Ovary (tissue), 9 donors: Measurements from ENCODE around the gene TMEM63A. TPM values are rescaled to one million over a fixed set of nuclear protein-coding genes. Genes with fewer than 3 reads are reported as not detected.

Experiments used
- DNase-seq, 5 donors: peaks; one replicate each; pipeline ENCODE4 v3.0.0-alpha.2; 2019 to 2020
- H3K27ac ChIP-seq, 2 donors: fragments of 200-600 bp; one replicate each; pipeline versions ENCODE4 v1.5.1 to v1.8.0; 2019 to 2022
- H3K27me3 ChIP-seq: fragments of 200-600 bp; one replicate; pipeline ENCODE4 v1.8.0; 2022
- H3K36me3 ChIP-seq: fragments of 200-600 bp; sonication (generic); one replicate; pipeline ENCODE4 v1.5.1; 2019
- H3K4me1 ChIP-seq: one replicate; pipeline ENCODE4 v1.8.1; 2013; ENCODE audit warnings: mild to moderate bottlenecking, moderate library complexity; ENCODE audit not compliant: insufficient read depth
- H3K4me3 ChIP-seq: fragments of 200-600 bp; sonication (generic); one replicate; pipeline ENCODE4 v1.5.1; 2017
- H3K9me3 ChIP-seq, 2 donors: fragments of 200-600 bp in 1 of 2; sonication (generic) in 1 of 2; one replicate each; pipeline versions ENCODE4 v1.5.1 to v1.8.1; 2013 to 2019; ENCODE audit warnings: mild to moderate bottlenecking in 1 of 2, moderate library complexity in 1 of 2
- CTCF ChIP-seq, 3 donors: fragments of 450-650 bp in 2 of 3; fragments of 200-600 bp in 1 of 3; IDR thresholded peaks; one replicate each; pipeline versions ENCODE4 v1.5.1 to v1.8.0; 2016 to 2022; ENCODE audit warnings: antibody characterized with exemption in 3 of 3, mild to moderate bottlenecking in 1 of 3
- EP300 ChIP-seq: sonication (generic); formaldehyde crosslinking; IDR thresholded peaks from one replicate; pipeline ENCODE4 v1.6.1; 2017; ENCODE audit warnings: antibody characterized with exemption
- POLR2A ChIP-seq: fragments of 450-650 bp; IDR thresholded peaks from one replicate; pipeline ENCODE4 v1.6.1; 2017; ENCODE audit warnings: antibody characterized with exemption, mild to moderate bottlenecking, moderate library complexity
- WGBS, 3 donors: extraction: QIAGEN DNeasy Blood & Tissue Kit in 1 of 3; methylation state at CpG; one replicate each; pipeline versions ENCODE4 v1.1.5 to v1.1.7; 2013 to 2017; 5-methylcytosine and 5-hydroxymethylcytosine counted together
- intact Hi-C, 4 donors: fragments of 100-400 bp; cut with DNase I; formaldehyde crosslinking; loops; one replicate each; pipeline versions ENCODE4 v1.11.0 to v1.15.1; 2022 to 2023
- polyA plus RNA-seq, 2 donors: library from polyadenylated mRNA; stranded (reverse); fragments of 200-250 nt in 1 of 2; fragments of 350-450 nt in 1 of 2; fragmentation: Illumina TruSeq in 1 of 2; extraction: RNeasy Lipid Tissue Mini Kit (QIAGEN cat#74804) in 1 of 2; gene quantifications; one replicate each; pipeline ENCODE4 v1.2.3, GENCODE V29; 2013 to 2014
- total RNA-seq, 7 donors: library from RNA; depleted of rRNA in 2 of 7; stranded (reverse); fragments of >200 nt in 2 of 7; fragmentation: NEBNext Ultra II Directional in 3 of 7; extraction: Animal tissue kit (Norgen Biotek cat#: 25700) in 3 of 7; gene quantifications; one replicate each; pipeline versions ENCODE4 v1.1.0 to v1.2.4, GENCODE V29; 2016 to 2023
- donor health status: DM: no; HTN: no; CAD: no; lungs with moderate emphysema.
- donor health status: DM: no; HTN: no; CAD: no.
- donor health status: Bipolar disorder and iron deficiency.
- donor health status: DM: yes; HTN: yes; CAD: no.
- donor health status: DM: no; HTN: no; CAD: no.
- donor health status: DM: yes; HTN: yes; CAD: no.

TMEM63A gene
- total and polyA plus RNA-seq, 9 donors: 29.6 to 82.8 (median 53.0) TPM

- no peaks in the 10 kb centered on the region for H3K9me3 ChIP-seq
- H3K36me3 ChIP-seq: peaks cover 2% of the 10 kb centered on the region
- no peaks in the 10 kb centered on the region for H3K27me3 ChIP-seq
- 74% methylated on average over 11 of the region's 11 CpGs for WGBS, 3 donors
- intact Hi-C loops: no loop called here
- H3K4me3 ChIP-seq: no peak overlapping the region
- TF ChIP-seq POLR2A: no peak
- TF ChIP-seq EP300: no peak
- no peak for TF ChIP-seq CTCF (IDR thresholded peaks at IDR 0.05)
- no peak for DNase-seq
- no peak overlapping the region for H3K27ac ChIP-seq
- H3K4me1 ChIP-seq: no peaks in the 10 kb centered on the region
Measured at GRCh38 chr1:225871359-225872074, 10.7 kb downstream of the TMEM63A start.

DNA sequence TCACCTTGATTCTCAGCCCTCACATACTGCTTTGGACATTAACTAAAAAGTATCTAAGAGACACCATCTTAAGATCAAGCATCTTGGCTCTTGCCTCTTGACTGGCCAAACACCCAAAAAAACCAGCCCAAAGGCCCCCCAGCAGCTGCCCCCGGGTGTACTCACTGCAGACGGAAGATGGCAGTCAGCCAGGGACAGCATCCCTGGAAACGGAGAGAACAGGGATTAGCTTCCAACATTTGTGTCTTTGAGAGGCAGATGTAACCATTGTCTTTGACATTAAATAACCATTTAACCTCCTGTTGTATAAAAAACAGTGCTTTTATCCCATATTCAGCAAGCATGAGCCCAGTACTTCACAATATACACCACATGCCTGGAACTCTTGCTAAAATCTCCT is 11.3 kb downstream of the TMEM63A start:
- Histone ChIP-seq H3K27me3 (no peaks in the 10 kb centered on the region), H3K9me3 (no peaks in the 10 kb centered on the region), H3K4me3 (no peak overlapping the region), H3K36me3 (peaks cover 2% of the 10 kb centered on the region), H3K27ac (no peak overlapping the region), H3K4me1 (no peaks in the 10 kb centered on the region)
- 32 to 41% (median 33%) methylated on average over 3 of the region's 3 CpGs for WGBS, 3 donors
- intact Hi-C loops: no loop called here
- TF ChIP-seq CTCF (IDR thresholded peaks at IDR 0.05) (no peak), POLR2A (no peak), EP300 (no peak)
- no peak for DNase-seq

- Histone ChIP-seq H3K27ac (no peak overlapping the region), H3K27me3 (no peaks in the 10 kb centered on the region), H3K4me3 (no peak overlapping the region), H3K9me3 (no peaks in the 10 kb centered on the region), H3K4me1 (no peaks in the 10 kb centered on the region), H3K36me3 (no peaks in the 10 kb centered on the region)
- intact Hi-C loops: no loop called here
- DNase-seq: no peak
- no peak for TF ChIP-seq POLR2A
- no peak for TF ChIP-seq EP300
- TF ChIP-seq CTCF (IDR thresholded peaks at IDR 0.05): no peak
- WGBS, 3 donors: 88 to 92% (median 89%) methylated on average over 8 of the region's 8 CpGs
Measured at GRCh38 chr1:225868631-225869330, 13.4 kb downstream of the TMEM63A start.

DNA sequence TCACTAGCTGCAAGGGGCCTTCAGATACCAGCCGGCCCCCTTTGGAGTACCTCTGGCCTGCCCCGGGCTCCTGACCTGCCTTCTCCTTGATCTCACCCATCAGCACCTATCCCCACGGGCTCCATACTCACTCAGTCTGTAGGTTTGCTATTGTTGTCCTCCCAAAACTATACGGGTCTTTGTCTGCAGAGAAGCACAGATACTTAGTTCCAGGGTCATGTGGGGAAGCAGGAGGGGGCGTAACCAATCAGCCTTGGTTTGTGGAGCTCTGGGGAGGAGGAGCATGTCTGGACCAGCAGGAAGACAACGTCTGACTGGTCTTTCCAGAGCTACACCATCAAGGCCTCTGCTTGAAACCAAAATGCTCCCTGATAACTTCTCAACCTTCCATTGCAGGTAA is 15.2 kb downstream of the TMEM63A start:
- DNase-seq: no peak
- WGBS, 3 donors: 51 to 63% (median 55%) methylated on average over 6 of the region's 6 CpGs
- Histone ChIP-seq H3K36me3 (no peaks in the 10 kb centered on the region), H3K27me3 (no peaks in the 10 kb centered on the region), H3K27ac (no peak overlapping the region), H3K9me3 (no peaks in the 10 kb centered on the region), H3K4me3 (no peak overlapping the region), H3K4me1 (no peaks in the 10 kb centered on the region)
- TF ChIP-seq CTCF (IDR thresholded peaks at IDR 0.05) (no peak), POLR2A (no peak), EP300 (no peak)
- intact Hi-C loops: no loop called here
